GM18907 (cell line): ENCODE measurements around the gene KRTAP4-8.
"Not testable (repeated sequence)": the region's sequence is repeated elsewhere in the genome, so short reads cannot be mapped to it uniquely, and the experiment has no call there.

Source experiments
- ATAC-seq: cut with Tn5 transposase; IDR thresholded peaks from one replicate; pipeline ENCODE4 v1.9.1; 2021; ENCODE audit warnings: mild to moderate bottlenecking, moderate library complexity; ENCODE audit not compliant: unreplicated experiment

KRTAP4-8 gene

DNA sequence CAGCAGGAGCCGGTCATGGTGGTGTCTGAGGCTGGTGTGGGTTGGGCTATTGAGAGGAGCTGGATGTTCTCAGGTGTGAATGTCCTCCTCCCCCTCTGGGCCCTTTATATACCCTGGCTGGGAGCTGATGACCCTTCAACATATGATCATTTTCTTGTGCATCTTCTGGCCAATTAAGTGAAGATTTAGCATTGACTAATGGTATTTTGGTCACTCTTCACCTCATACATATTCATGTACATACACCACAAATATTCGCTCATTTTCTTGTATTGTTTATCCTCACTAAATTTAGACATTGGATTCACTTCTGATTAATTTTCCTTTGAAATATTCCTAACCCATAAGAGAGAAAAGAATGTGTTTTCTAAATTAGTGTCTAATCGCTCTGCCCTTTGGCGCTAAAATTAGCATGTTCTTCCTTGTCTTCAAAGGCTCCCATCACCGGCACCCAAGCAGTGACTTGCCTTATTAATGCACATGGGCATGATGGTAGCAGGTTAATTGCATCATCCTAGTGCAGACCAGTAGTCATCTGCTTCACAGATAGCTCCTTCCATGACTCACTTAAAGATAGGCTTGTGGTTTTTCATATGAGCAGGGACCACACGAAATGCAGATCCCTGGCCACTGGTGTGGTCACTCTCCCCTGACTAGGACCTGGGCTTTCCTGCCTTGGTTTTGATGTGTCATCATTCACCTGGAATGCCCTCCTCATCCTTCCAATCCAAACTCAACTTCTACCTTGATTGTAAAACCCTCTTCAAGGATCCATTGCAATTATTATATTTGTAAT, 31.9 kb downstream of the KRTAP4-8 start, which contains the start of gene KRTAP2-4:
TSS of gene KRTAP2-4 (minus strand) at position 51 of the 796 bp plus-strand sequence. CDS start at position 17, 34 bp downstream.
- no peak for ATAC-seq

GRCh38 chr17:41065016-41065689, 32.8 kb downstream of the KRTAP4-8 start:
- not testable (repeated sequence) for ATAC-seq

DNA sequence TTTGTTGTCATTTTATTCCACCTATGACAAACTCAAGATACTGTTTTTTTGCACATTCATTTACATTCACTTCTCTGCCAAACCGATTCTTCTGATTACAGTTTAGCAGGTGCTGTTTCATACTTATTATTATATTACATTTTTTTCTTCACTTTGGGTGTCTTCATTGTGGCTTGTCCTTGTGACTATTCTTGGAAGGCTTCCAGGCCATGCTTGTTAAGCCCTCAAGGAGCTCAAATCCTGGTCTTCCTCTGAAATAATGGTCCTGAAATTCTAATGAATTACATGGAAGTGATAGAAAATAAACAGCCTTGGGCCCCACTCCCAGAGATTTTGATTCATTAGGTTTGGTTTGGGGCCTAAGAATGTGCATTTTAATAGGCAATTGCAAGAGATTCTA, 33.6 kb downstream of the KRTAP4-8 start:
- no peak for ATAC-seq

DNA sequence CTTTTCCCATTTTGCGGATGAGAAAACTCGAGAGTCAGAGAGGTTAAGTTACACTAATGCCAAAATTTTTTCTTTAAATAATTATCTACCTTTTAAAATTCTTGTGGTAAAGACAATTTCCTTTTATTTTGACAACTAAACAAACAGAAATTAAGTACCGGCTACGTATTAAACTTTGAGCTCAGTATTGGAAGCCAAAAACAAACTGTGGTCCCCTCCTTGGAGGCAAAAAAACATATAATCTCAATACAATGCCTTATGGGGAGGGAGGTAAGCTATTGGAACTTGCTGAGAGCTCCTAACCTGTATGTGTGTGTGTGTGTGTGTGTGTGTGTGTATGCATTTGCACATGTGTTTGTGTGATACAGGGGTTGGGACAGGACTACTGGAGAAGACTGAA, 34.5 kb downstream of the KRTAP4-8 start:
- no peak for ATAC-seq

- ATAC-seq, result no peak
Measured at GRCh38 chr17:41061964-41062363, 36.0 kb downstream of the KRTAP4-8 start.

DNA sequence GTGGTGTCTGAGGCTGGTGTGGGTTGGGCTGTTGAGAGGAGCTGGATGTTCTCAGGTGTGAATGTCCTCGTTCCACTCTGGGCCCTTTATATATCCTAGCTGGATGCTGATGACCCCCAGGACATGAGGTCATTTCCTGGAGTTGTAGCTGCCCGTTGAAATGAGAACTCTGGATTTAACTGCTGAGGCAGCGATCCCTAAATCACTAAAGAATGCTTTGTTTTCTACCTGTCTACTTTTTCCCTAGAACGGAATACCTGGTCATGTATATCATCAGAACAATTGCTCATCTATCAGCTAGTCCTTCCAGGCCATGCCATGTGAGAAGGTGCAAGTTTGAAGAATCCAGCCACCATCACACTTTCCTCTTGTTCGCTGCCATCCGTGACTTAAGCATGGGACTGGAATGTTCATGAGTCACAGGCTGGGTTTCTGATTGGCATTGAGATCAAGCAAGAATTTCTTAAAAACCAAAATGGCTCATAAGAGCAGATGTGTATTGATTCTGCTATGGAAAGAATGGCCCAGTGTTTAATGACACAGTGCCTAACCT, 37.8 kb downstream of the KRTAP4-8 start, which contains the start of gene KRTAP2-3:
TSS of gene KRTAP2-3 (minus strand) at position 63 of the 553 bp plus-strand sequence. CDS start 64 bp downstream, outside the sequence.
- no peak for ATAC-seq

DNA sequence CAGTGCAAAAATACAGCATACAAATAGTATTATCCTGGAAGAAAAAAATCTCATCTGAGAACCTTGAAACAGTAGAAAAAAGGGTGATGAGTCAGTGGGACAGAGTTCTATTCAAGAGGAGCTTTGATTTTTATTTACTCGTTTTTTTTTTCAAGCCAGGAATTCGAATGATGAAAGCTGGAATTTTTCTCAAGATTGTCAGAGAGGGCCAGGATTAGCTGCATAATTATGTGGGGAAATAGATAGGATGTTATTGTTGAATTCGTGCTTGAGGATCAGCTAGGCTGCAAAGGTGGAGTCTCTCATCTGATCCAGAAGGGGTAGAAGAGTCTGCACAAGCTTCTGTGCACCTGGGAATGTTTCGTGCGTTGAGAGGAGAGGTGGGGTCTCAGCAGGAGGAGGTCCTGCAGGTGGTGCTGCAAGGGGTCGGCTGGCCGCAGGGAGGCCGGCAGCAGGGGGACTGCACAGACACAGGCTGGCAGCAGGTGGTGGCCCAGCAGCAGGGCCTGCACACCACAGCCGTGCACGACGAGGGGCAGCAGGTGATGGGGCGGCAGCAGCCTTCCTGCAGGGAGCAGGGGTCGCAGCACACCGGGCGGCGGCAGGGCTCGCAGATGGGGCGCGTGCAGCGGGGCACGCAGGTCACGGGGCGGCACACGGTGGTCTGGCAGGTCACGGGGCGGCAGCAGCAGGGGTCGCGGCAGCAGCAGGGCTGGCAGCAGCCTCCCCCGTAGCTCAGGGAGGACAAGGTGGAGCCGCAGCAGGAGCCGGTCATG, 38.5 kb downstream of the KRTAP4-8 start:
- not testable (repeated sequence) for ATAC-seq

DNA sequence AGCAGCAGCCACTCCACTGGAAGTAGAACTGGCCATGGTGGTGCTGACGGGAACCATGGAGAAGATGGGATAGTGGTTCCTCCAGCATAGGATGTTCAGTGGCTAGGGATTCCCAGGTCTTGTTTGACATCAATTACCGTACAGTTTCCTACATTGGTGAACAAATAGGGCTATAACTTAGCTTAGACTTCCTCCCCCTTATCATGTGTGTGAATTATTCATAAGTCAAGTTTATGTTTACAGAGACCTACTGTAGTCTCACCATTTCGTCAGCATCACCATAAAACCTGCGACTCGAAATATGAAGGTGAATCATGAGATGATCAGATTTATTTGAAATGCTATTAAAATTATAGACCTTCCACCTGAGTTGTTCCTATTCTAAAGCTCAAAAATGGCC, 39.2 kb downstream of the KRTAP4-8 start:
- ATAC-seq, result no peak

DNA sequence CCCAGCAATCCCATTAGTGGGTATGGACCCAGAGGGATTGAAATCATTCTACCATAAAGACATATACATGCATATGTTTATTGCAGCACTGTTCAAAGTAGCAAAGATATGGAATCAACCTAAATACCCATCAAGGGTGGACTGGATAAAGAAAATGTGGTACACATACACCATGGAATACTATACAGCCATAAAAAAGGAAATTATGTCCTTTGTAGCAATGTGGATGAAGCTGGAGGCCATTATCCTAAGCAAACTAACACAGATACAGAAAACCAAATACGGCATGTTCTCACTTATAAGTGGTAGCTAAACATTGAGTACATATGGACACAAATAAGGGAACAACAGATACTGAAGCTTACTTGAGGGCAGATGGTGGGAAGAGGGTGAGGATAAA, 40.4 kb downstream of the KRTAP4-8 start:
- ATAC-seq, result no peak

- not testable (repeated sequence) for ATAC-seq
Measured at GRCh38 chr17:41055130-41055529, 42.8 kb downstream of the KRTAP4-8 start, which contains the start of gene KRTAP2-2. TSS of gene KRTAP2-2 (minus strand) at chr17:41055230. CDS start at chr17:41055211, 19 bp downstream.

DNA sequence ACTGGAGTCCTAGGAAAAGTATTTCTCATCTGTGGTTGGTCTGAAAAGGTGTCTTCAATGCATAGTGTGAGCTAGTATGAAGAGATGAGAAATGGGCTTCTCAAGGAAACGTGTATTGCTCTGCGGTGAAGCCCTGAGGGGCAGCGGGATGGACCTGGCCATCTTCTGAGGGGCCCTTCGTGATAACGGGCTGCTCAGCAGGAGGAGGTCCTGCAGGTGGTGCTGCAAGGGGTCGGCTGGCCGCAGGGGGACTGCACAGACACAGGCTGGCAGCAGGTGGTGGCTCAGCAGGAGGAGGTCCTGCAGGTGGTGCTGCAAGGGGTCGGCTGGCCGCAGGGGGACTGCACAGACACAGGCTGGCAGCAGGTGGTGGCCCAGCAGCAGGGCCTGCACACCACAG, 43.4 kb downstream of the KRTAP4-8 start:
- ATAC-seq, result not testable (repeated sequence)

DNA sequence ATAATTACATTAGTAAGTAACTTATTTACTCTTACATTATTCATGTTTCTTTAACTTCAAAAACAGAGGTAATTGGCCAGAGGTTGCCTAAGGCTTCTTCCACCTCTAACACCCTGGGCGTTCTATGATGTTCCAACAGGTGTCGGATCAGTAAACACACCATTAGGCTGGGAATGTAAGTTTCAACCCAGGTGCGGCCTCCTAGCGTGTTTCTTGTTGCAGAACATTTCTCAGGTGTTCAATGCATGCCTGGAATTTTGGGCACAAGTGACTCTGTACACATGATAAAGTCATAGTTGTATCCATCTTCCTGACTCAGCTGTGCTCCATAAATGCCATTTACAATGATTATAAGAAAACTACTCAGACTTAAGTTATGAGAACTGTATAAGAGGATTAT, 43.9 kb downstream of the KRTAP4-8 start:
- no peak for ATAC-seq

GRCh38 chr17:41052566-41052965, 45.4 kb downstream of the KRTAP4-8 start:
- no peak for ATAC-seq

DNA sequence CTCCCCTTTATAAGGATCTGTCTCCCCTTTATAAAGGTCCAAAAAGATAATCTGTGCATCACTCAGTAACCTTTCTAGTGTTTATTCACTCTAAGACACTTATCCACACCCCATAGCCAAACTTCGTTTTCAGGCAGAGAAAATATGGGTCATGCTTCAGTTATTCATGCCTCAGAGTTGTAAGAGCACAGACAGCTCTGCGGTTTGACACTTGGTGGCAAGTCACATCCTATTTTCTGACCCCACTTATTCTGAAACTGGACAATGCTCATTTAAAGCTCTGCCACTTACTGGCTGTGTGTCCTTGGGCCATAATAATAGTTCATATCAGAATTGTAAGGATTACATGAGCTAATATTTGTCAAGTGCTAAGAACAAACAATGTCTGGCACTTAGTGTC, 48.8 kb downstream of the KRTAP4-8 start:
- ATAC-seq, result no peak

- ATAC-seq, result no peak
Measured at GRCh38 chr17:41048441-41048840, 49.5 kb downstream of the KRTAP4-8 start.
